ENCODE measurements around the gene MEGF11.

Gene MEGF11

DNA sequence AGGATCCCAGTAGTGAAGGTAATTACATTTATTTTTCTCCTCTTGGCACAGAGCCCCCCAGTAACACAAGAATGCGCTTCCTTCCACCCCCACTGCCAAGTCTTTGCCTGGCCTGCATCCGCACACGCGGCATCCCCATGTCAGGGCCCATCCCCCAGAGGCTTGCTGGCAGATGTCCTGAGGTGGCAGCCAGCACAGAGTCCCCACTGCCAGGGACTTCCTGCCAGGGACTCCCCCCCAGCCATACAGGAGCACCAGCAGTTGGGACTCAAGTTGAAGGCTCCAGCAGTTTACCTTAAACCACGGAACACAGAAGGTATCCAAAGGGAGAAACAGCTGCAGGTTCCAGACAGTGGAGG, 41.0 kb downstream of the MEGF11 start:
- H3K9me3 ChIP-seq (ENCODE audit: insufficient read depth, low read depth, low read length), result no peaks in the 10 kb centered on the region
- no peak overlapping the region for H3K9ac ChIP-seq (ENCODE audit: low read depth, low read length, poor library complexity, severe bottlenecking)
- H3K9me2 ChIP-seq (replicated peaks; ENCODE audit: low read depth, low read length), result no peaks in the 10 kb centered on the region

DNA sequence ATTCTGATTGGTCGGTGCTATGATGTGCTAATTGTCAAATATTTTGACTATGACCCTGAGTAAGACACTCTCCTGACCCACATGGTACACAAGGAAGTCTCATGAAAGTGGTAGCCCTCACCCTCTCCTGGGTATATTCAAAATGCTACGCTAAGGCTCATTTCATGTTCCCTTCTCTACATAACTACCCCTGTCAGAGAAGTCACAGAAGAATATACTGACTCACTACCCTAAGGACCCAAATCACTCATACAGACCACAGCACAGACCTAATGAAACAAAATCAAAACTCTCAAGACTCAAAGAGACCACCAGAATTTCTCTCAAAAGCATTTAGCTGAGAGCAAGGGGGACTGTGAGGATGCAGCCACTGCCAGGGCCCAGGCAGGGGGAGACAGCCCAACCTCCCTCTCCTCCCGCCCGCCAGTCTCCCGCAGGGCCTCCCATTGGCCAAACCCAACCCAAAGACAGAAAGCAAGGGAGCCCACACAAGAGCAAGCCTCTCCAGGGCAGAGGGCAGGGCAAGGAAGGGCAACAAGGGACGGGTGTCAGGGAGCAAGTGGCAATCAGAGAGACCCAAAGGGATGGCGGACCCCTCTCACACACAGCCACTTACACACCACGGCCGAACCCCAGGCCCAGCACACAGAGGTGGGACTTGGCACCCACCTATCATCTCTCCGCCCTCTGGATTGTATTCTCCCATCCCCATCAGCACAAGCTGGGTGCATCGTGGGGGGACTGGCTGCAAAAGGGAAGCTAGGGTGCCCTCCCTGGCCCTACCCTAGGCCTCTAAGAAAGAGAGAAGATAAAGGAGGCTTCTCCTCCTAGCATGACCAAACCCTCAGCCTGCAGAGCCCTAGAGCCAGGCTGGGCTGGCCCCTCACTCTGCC, 41.6 kb downstream of the MEGF11 start:
- peaks cover 13% of the 10 kb centered on the region for H3K4me1 ChIP-seq (ENCODE audit: insufficient read depth, low read length, poor library complexity, severe bottlenecking)
- H3K27me3 ChIP-seq (ENCODE audit: insufficient read depth, low read length, poor library complexity, severe bottlenecking), result no peaks in the 10 kb centered on the region
- no peaks in the 10 kb centered on the region for H3F3A ChIP-seq (ENCODE audit: low read depth)
- no peak overlapping the region for H3K9ac ChIP-seq (ENCODE audit: low read depth, low read length, poor library complexity, severe bottlenecking)
- H2AFZ ChIP-seq (ENCODE audit: low read length), result no peak overlapping the region
- no peak overlapping the region for H3K4me2 ChIP-seq (ENCODE audit: low read depth, low read length, poor library complexity, severe bottlenecking)
- TF ChIP-seq, protein P1, sequence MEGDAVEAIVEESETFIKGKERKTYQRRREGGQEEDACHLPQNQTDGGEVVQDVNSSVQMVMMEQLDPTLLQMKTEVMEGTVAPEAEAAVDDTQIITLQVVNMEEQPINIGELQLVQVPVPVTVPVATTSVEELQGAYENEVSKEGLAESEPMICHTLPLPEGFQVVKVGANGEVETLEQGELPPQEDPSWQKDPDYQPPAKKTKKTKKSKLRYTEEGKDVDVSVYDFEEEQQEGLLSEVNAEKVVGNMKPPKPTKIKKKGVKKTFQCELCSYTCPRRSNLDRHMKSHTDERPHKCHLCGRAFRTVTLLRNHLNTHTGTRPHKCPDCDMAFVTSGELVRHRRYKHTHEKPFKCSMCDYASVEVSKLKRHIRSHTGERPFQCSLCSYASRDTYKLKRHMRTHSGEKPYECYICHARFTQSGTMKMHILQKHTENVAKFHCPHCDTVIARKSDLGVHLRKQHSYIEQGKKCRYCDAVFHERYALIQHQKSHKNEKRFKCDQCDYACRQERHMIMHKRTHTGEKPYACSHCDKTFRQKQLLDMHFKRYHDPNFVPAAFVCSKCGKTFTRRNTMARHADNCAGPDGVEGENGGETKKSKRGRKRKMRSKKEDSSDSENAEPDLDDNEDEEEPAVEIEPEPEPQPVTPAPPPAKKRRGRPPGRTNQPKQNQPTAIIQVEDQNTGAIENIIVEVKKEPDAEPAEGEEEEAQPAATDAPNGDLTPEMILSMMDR (conservative IDR thresholded peaks at IDR 0.05; ENCODE audit: low read length), result no peak
- H4K20me1 ChIP-seq (ENCODE audit: insufficient read depth, low read length, poor library complexity, severe bottlenecking), result no peaks in the 10 kb centered on the region
- no peaks in the 10 kb centered on the region for H3K79me2 ChIP-seq (ENCODE audit: insufficient read depth, low read length)
- no peaks in the 10 kb centered on the region for H3K9me3 ChIP-seq (ENCODE audit: insufficient read depth, low read depth, low read length)
- no peaks in the 10 kb centered on the region for H3K36me3 ChIP-seq (ENCODE audit: insufficient read depth, low read length)
- no peaks in the 10 kb centered on the region for H3K9me2 ChIP-seq (replicated peaks; ENCODE audit: low read depth, low read length)
- H3K4me3 ChIP-seq (ENCODE audit: low read length, poor library complexity, severe bottlenecking), result no peak overlapping the region

More for the DNA sequence above, 41.0 kb downstream of the MEGF11 start:
- H3K4me2 ChIP-seq (ENCODE audit: low read depth, low read length, poor library complexity, severe bottlenecking), result no peak overlapping the region
- H3K79me2 ChIP-seq (ENCODE audit: insufficient read depth, low read length), result no peaks in the 10 kb centered on the region
- H2AFZ ChIP-seq (ENCODE audit: low read length), result no peak overlapping the region
- H3K36me3 ChIP-seq (ENCODE audit: insufficient read depth, low read length), result no peaks in the 10 kb centered on the region
- TF ChIP-seq EZH2phosphoT487 (IDR thresholded peaks at IDR 0.05; ENCODE audit: borderline replicate concordance), result no peak
- TF ChIP-seq, protein P1 (conservative IDR thresholded peaks at IDR 0.05; ENCODE audit: low read length), result no peak
- peaks cover 13% of the 10 kb centered on the region for H3K4me1 ChIP-seq (ENCODE audit: insufficient read depth, low read length, poor library complexity, severe bottlenecking)
- H3K4me3 ChIP-seq (ENCODE audit: low read length, poor library complexity, severe bottlenecking), result no peak overlapping the region
- no peaks in the 10 kb centered on the region for H3K27me3 ChIP-seq (ENCODE audit: insufficient read depth, low read length, poor library complexity, severe bottlenecking)
- H3F3A ChIP-seq (ENCODE audit: low read depth), result no peaks in the 10 kb centered on the region
- no peaks in the 10 kb centered on the region for H4K20me1 ChIP-seq (ENCODE audit: insufficient read depth, low read length, poor library complexity, severe bottlenecking)

DNA sequence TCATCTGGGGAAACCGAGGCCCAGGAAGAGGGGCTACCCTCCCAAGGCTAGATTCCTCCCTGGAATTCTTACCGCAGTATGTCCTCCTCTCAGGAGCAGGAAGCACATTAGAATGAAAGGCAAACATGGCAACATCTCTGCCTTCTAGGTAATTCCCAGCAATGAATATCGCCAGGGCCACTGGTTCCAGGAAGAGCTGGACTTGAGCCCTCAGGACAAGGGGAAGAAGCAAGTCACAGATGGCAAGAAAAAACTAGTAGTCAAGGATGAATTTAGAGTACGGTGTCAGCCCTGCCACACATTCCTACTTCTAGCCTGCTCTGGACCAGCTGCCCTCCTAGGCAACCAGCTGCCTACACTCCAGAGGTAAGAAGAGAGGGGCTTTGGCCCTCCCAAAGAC, 42.9 kb downstream of the MEGF11 start:
- Histone ChIP-seq H3K9me2 (replicated peaks; ENCODE audit: low read depth, low read length) (no peaks in the 10 kb centered on the region), H3K9me3 (ENCODE audit: insufficient read depth, low read depth, low read length) (no peaks in the 10 kb centered on the region), H3K4me2 (ENCODE audit: low read depth, low read length, poor library complexity, severe bottlenecking) (no peak overlapping the region), H2AFZ (ENCODE audit: low read length) (no peak overlapping the region), H3K27me3 (ENCODE audit: insufficient read depth, low read length, poor library complexity, severe bottlenecking) (no peaks in the 10 kb centered on the region), H3K4me1 (ENCODE audit: insufficient read depth, low read length, poor library complexity, severe bottlenecking) (peaks cover 13% of the 10 kb centered on the region), H4K20me1 (ENCODE audit: insufficient read depth, low read length, poor library complexity, severe bottlenecking) (no peaks in the 10 kb centered on the region), H3F3A (ENCODE audit: low read depth) (no peaks in the 10 kb centered on the region), H3K4me3 (ENCODE audit: low read length, poor library complexity, severe bottlenecking) (no peak overlapping the region), H3K9ac (ENCODE audit: low read depth, low read length, poor library complexity, severe bottlenecking) (no peak overlapping the region), H3K79me2 (ENCODE audit: insufficient read depth, low read length) (no peaks in the 10 kb centered on the region), H3K36me3 (ENCODE audit: insufficient read depth, low read length) (no peaks in the 10 kb centered on the region)
- TF ChIP-seq, protein P1 (conservative IDR thresholded peaks at IDR 0.05; ENCODE audit: low read length), result no peak
- TF ChIP-seq EZH2phosphoT487 (IDR thresholded peaks at IDR 0.05; ENCODE audit: borderline replicate concordance), result no peak
